K562 (cell line): Measurements from ENCODE around the gene NKAPL. TPM values are rescaled to one million over a fixed set of nuclear protein-coding genes. Genes with fewer than 3 reads are reported as not detected.

Experiments
- E2F3 ChIP-seq: fragments of 250-450 bp; sonication (Bioruptor Pico); IDR thresholded peaks from 2 replicates; pipeline ENCODE4 v1.4.0; 2020; ENCODE audit warnings: mild to moderate bottlenecking
- E4F1 ChIP-seq: fragments of 250-450 bp; sonication (Bioruptor Pico); IDR thresholded peaks from 2 replicates; pipeline ENCODE4 v1.5.0; 2021; ENCODE audit warnings: mild to moderate bottlenecking, borderline replicate concordance
- ELF4 ChIP-seq: fragments of 450-650 bp; formaldehyde crosslinking; IDR thresholded peaks from 2 replicates; pipeline ENCODE4 v1.4.0; 2022; ENCODE audit warnings: missing genetic modification characterization
- ETV5 ChIP-seq: sonication (generic); formaldehyde crosslinking; IDR thresholded peaks from 2 replicates; pipeline ENCODE4 v1.4.0; 2020; ENCODE audit warnings: low read depth, mild to moderate bottlenecking, missing genetic modification reagents
- FOXA3 ChIP-seq, 2 experiments: fragments of 450-650 bp in 1 of 2; sonication (generic) in 1 of 2; formaldehyde crosslinking; IDR thresholded peaks in 1 of 2; conservative IDR thresholded peaks in 1 of 2; 2 replicates each; pipeline versions ENCODE4 v1.4.0 to v1.8.0; 2020 to 2022; ENCODE audit warnings: mild to moderate bottlenecking in 2 of 2, missing genetic modification reagents in 1 of 2
- FOXM1 ChIP-seq, 2 experiments: fragments of 450-650 bp in 1 of 2; sonication (generic) in 1 of 2; formaldehyde crosslinking in 1 of 2; IDR thresholded peaks; 2 replicates each; pipeline versions ENCODE4 v1.6.1 to v1.9.0; 2017 to 2022; ENCODE audit warnings: low read depth in 2 of 2, mild to moderate bottlenecking in 2 of 2, missing genetic modification reagents in 1 of 2, moderate library complexity in 1 of 2
- ILF3 ChIP-seq: fragments of 450-650 bp; IDR thresholded peaks from 2 replicates; pipeline ENCODE4 v1.6.1; 2018; ENCODE audit warnings: antibody characterized with exemption, mild to moderate bottlenecking, moderate library complexity, borderline replicate concordance
- NBN ChIP-seq: fragments of 450-650 bp; IDR thresholded peaks from 2 replicates; pipeline ENCODE4 v1.6.1; 2016; ENCODE audit warnings: low read depth, mild to moderate bottlenecking
- PRPF4 ChIP-seq: fragments of 200-400 bp; formaldehyde crosslinking; IDR thresholded peaks from one replicate; pipeline ENCODE4 v1.6.1; 2017; ENCODE audit warnings: low read length, low read depth, mild to moderate bottlenecking; ENCODE audit not compliant: insufficient read depth, poor library complexity, severe bottlenecking
- RBM34 ChIP-seq: fragments of 200-400 bp; formaldehyde crosslinking; IDR thresholded peaks from 2 replicates; pipeline ENCODE4 v1.6.1; 2018; ENCODE audit warnings: low read length, borderline replicate concordance; ENCODE audit not compliant: insufficient read depth
- SIN3B ChIP-seq: fragments of 450-650 bp; IDR thresholded peaks from 2 replicates; pipeline ENCODE4 v1.6.1; 2017; ENCODE audit warnings: low read depth, mild to moderate bottlenecking, moderate library complexity
- SMARCB1 ChIP-seq: IDR thresholded peaks from 2 replicates; pipeline ENCODE4 v1.6.1; 2011; ENCODE audit warnings: improper control_type of control experiment, low read depth; ENCODE audit not compliant: insufficient read length
- TBP ChIP-seq: optimal IDR thresholded peaks from 2 replicates; pipeline ENCODE3; 2011; ENCODE audit warnings: low read depth, low read length, improper control_type of control experiment
- TEAD1 ChIP-seq, 2 experiments: fragments of 450-650 bp in 1 of 2; sonication (generic) in 1 of 2; formaldehyde crosslinking; IDR thresholded peaks; 2 replicates each; pipeline versions ENCODE4 v1.4.0 to v1.8.0; 2020 to 2022; ENCODE audit warnings: mild to moderate bottlenecking in 2 of 2, missing genetic modification reagents in 1 of 2
- ZNF232 ChIP-seq: sonication (generic); formaldehyde crosslinking; IDR thresholded peaks from 2 replicates; pipeline ENCODE4 v1.8.0; 2022; ENCODE audit warnings: mild to moderate bottlenecking, missing genetic modification reagents
- ZNF707 ChIP-seq: fragments of 250-450 bp; sonication (Bioruptor Pico); conservative IDR thresholded peaks from 2 replicates; pipeline ENCODE4 v1.8.0; 2022; ENCODE audit warnings: inconsistent platforms, mild to moderate bottlenecking, moderate library complexity
- ZNF75A ChIP-seq: fragments of 450-650 bp; formaldehyde crosslinking; IDR thresholded peaks from 2 replicates; pipeline ENCODE4 v1.4.0; 2020; ENCODE audit warnings: mild to moderate bottlenecking
- ZNF764 ChIP-seq: fragments of 250-450 bp; sonication (Bioruptor Pico); IDR thresholded peaks from 2 replicates; pipeline ENCODE4 v1.4.0; 2020; ENCODE audit warnings: low read depth, mild to moderate bottlenecking, moderate library complexity
- polyA plus RNA-seq, 8 experiments: library from polyadenylated mRNA; depleted of rRNA in 4 of 8; stranded (reverse) in 5 of 8; unstranded in 3 of 8; fragments of >200 nt; fragmentation: Nextera tagmentation in 2 of 8; fragmentation: Illumina TruSeq in 1 of 8; extraction: Ambion mirVana in 2 of 8; extraction: Trizol in 1 of 8; gene quantifications; 2 replicates each; pipeline versions ENCODE4 v1.2.1 to v1.2.3, GENCODE V29; 2011 to 2014; ENCODE audit warnings: inconsistent platforms in 1 of 8, missing spikeins in 1 of 8
- total RNA-seq, 7 experiments: library from RNA; depleted of rRNA in 6 of 7; stranded (reverse); fragments of >200 nt in 6 of 7; fragmentation: Illumina TruSeq in 2 of 7; extraction: Trizol in 2 of 7; gene quantifications; 2 replicates each; pipeline versions ENCODE4 v1.2.1 to v1.2.3, GENCODE V29; 2011 to 2021; ENCODE audit warnings: low replicate concordance in 1 of 7
- TF ChIP-seq, protein P1 (sequence below): sonication (generic); formaldehyde crosslinking; IDR thresholded peaks from 2 replicates; pipeline ENCODE4 v1.8.0; 2022; ENCODE audit warnings: mild to moderate bottlenecking, missing genetic modification reagents

NKAPL gene
- total and polyA plus RNA-seq, 9 of the 15 experiments (the other 6 are each of a cell fraction or from before 2014, with no cell fraction given) = not detected

DNA sequence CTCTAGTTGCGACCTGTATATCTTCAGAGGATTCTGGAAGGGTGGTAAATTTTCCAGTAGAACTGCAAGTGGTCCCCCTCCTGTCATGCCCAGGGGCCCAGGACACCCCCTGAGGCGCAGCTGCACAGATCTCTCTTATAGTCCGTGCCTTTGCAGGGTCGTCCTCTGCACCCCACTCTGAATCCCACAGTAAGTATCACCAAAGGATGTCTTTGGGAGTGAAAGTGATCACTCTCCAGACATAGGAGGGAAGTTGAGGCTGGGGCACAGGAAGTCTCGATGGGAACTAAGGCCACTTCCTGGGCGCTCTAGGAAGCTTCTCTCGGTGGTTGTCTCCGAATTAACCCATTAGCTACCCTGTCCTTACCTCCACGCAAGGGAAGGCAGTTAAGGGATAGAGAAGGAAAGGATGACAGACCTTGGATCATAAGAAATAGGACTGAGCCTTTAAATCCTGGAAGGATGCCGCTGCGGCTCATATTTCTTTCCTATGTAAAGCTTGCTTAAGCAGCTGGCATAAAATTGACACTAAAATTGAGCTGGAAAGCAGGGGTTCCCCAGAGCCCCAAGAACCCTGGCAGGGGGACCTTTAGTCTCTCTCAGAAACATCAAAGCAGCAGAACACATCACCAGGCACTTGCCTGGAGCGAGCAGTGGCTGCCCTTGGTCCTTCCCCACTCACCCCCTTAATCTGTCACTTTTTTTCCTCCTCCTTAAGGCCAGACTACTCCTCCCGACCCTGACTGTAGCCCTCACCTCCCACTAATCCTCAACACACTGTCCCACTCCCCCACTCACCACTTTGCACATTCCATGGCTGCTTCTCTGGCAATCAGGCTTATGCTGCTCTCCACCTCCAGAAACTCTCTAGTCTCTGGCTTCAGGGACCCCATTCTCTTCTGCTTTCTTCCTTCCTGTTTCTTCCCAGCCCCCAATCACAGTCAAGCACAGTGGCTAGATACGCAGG is 6.8 kb upstream of the NKAPL start, which contains the start of gene ZKSCAN4 (continued):
- TF ChIP-seq E4F1 (no peak), ZNF707 (CRISPR knock-in tag) (peak; percentile 41; the same call in 1 of the 2 replicates), TBP (peak; percentile 73), ETV5 (CRISPR knock-in tag) (peak; percentile 87), ZNF232 (no peak), RBM34 (no peak), FOXA3 (CRISPR knock-in tag; conservative IDR thresholded peaks at IDR 0.05 in 1 of 2, IDR thresholded peaks at IDR 0.05 in 1 of 2) (peak in 1 of 2 experiments; percentile 35; a peak in 1 of 4 replicates), ZNF75A (CRISPR knock-in tag) (no peak), SMARCB1 (no peak), TEAD1 (CRISPR knock-in tag; IDR thresholded peaks at IDR 0.05) (no peak; a peak in 1 of 4 replicates), ILF3 (no peak), ELF4 (CRISPR knock-in tag) (peak; percentile 80), PRPF4 (no peak), NBN (peak; percentile 66; the same call in 1 of the 2 replicates), E2F3 (CRISPR knock-in tag) (no peak; the same call in 1 of the 2 replicates), SIN3B (peak; percentile 90), ZNF764 (CRISPR knock-in tag) (peak; percentile 68; the same call in 1 of the 2 replicates), FOXM1 (IDR thresholded peaks at IDR 0.05; ENCODE audit: low read depth) (peak; percentile 71), FOXM1 (CRISPR knock-in tag; IDR thresholded peaks at IDR 0.05; ENCODE audit: low read depth) (no peak)
- TF ChIP-seq, protein P1, sequence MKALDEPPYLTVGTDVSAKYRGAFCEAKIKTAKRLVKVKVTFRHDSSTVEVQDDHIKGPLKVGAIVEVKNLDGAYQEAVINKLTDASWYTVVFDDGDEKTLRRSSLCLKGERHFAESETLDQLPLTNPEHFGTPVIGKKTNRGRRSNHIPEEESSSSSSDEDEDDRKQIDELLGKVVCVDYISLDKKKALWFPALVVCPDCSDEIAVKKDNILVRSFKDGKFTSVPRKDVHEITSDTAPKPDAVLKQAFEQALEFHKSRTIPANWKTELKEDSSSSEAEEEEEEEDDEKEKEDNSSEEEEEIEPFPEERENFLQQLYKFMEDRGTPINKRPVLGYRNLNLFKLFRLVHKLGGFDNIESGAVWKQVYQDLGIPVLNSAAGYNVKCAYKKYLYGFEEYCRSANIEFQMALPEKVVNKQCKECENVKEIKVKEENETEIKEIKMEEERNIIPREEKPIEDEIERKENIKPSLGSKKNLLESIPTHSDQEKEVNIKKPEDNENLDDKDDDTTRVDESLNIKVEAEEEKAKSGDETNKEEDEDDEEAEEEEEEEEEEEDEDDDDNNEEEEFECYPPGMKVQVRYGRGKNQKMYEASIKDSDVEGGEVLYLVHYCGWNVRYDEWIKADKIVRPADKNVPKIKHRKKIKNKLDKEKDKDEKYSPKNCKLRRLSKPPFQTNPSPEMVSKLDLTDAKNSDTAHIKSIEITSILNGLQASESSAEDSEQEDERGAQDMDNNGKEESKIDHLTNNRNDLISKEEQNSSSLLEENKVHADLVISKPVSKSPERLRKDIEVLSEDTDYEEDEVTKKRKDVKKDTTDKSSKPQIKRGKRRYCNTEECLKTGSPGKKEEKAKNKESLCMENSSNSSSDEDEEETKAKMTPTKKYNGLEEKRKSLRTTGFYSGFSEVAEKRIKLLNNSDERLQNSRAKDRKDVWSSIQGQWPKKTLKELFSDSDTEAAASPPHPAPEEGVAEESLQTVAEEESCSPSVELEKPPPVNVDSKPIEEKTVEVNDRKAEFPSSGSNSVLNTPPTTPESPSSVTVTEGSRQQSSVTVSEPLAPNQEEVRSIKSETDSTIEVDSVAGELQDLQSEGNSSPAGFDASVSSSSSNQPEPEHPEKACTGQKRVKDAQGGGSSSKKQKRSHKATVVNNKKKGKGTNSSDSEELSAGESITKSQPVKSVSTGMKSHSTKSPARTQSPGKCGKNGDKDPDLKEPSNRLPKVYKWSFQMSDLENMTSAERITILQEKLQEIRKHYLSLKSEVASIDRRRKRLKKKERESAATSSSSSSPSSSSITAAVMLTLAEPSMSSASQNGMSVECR (CRISPR knock-in tag) = peak; percentile 65
